Neural progenitor cell (in vitro differentiated cells): ENCODE measurements around the gene CRISPLD2. TPM values are rescaled to one million over a fixed set of nuclear protein-coding genes. Genes with fewer than 3 reads are reported as not detected.

Source experiments
- DNase-seq: peaks from one replicate; pipeline ENCODE4 v3.0.0-alpha.2; 2016; ENCODE audit warnings: low spot score
- H2AFZ ChIP-seq: fragments of 200-600 bp; sonication (generic); replicated peaks from 2 replicates; pipeline ENCODE4 v1.6.1; 2016; ENCODE audit warnings: antibody characterized with exemption
- H3F3A ChIP-seq: fragments of 200-600 bp; sonication (generic); 2 replicates; pipeline ENCODE4 v1.6.1; 2016; ENCODE audit warnings: antibody characterized with exemption, low read depth
- H3K27ac ChIP-seq: fragments of 200-600 bp; sonication (generic); 2 replicates; pipeline ENCODE4 v1.5.1; 2016; ENCODE audit warnings: mild to moderate bottlenecking
- H3K27me3 ChIP-seq: fragments of 200-600 bp; sonication (generic); 2 replicates; pipeline ENCODE4 v1.6.1; 2016; ENCODE audit warnings: mild to moderate bottlenecking, moderate library complexity
- H3K36me3 ChIP-seq: fragments of 200-600 bp; sonication (generic); 2 replicates; pipeline ENCODE4 v1.5.1; 2016
- H3K4me1 ChIP-seq: fragments of 200-600 bp; sonication (generic); 2 replicates; pipeline ENCODE4 v1.6.1; 2016; ENCODE audit warnings: mixed run types
- H3K4me2 ChIP-seq: fragments of 200-600 bp; sonication (generic); 2 replicates; pipeline ENCODE4 v1.6.1; 2016
- H3K4me3 ChIP-seq: fragments of 200-600 bp; sonication (generic); 2 replicates; pipeline ENCODE4 v1.5.1; 2016
- H3K79me2 ChIP-seq: fragments of 200-600 bp; sonication (generic); 2 replicates; pipeline ENCODE4 v1.6.1; 2016; ENCODE audit warnings: low read depth
- H3K9ac ChIP-seq: fragments of 200-600 bp; sonication (generic); 2 replicates; pipeline ENCODE4 v1.6.1; 2016
- H3K9me3 ChIP-seq: fragments of 200-600 bp; sonication (generic); 2 replicates; pipeline ENCODE4 v1.5.1; 2016; ENCODE audit warnings: low read depth
- H4K20me1 ChIP-seq: fragments of 200-600 bp; sonication (generic); 2 replicates; pipeline ENCODE4 v1.6.1; 2016; ENCODE audit warnings: low read depth
- H3K27ac Mint-ChIP-seq: 3 replicates; pipeline ENCODE4 v1.8.0; 2021; ENCODE audit warnings: mixed read lengths
- H3K27me3 Mint-ChIP-seq: 2 replicates; pipeline ENCODE4 v1.8.0; 2022; ENCODE audit warnings: low read depth, mild to moderate bottlenecking, inconsistent platforms, moderate library complexity, mixed read lengths; ENCODE audit not compliant: insufficient read depth
- H3K36me3 Mint-ChIP-seq: 3 replicates; pipeline ENCODE4 v1.8.0; 2021; ENCODE audit warnings: mixed read lengths
- H3K4me1 Mint-ChIP-seq: 3 replicates; pipeline ENCODE4 v1.8.0; 2021; ENCODE audit warnings: mixed read lengths
- H3K4me3 Mint-ChIP-seq: 3 replicates; pipeline ENCODE4 v1.8.0; 2021; ENCODE audit warnings: mild to moderate bottlenecking, moderate library complexity, mixed read lengths
- H3K9me3 Mint-ChIP-seq: 3 replicates; pipeline ENCODE4 v1.8.0; 2020; ENCODE audit warnings: mixed read lengths
- CTCF ChIP-seq: fragments of 200-600 bp; sonication (generic); IDR thresholded peaks from 2 replicates; pipeline ENCODE4 v1.5.1; 2017; ENCODE audit warnings: antibody characterized with exemption, mild to moderate bottlenecking
- EZH2 ChIP-seq: fragments of 200-600 bp; sonication (generic); IDR thresholded peaks from 2 replicates; pipeline ENCODE4 v1.6.1; 2017; ENCODE audit warnings: antibody characterized with exemption, mild to moderate bottlenecking, moderate library complexity
- EZH2phosphoT487 ChIP-seq: fragments of 200-600 bp; sonication (generic); IDR thresholded peaks from 2 replicates; pipeline ENCODE4 v1.6.1; 2017; ENCODE audit warnings: antibody characterized with exemption
- total RNA-seq: library from RNA; depleted of rRNA; stranded (reverse); fragments of >200 nt; gene quantifications from 2 replicates; pipeline ENCODE4 v1.2.3, GENCODE V29; 2015; ENCODE audit warnings: low replicate concordance

Gene CRISPLD2
- total RNA-seq, 1 donor from 2014 or later: 0.11 TPM

DNA sequence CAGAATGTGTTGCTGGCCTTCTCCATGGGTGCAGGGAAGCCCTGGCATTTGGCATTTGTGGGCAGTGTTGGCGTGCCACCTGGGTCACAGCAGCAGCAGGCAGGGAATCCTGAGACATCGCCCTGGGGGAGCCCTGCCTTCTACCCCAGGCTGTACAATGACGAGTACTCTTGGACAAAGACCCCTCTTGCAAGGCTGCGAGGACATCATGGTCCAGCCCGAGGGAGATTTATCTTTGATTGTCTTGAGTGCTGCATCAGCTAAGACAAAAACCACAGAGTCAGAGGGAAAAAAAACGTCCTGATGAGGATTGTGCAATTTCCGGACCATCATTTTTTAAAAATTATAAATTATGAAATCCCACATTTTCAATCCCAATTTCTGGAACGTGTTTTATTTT is 3.7 kb downstream of the CRISPLD2 start:
- Mint-ChIP-seq H3K9me3 (no peaks in the 10 kb centered on the region), H3K27ac (no peak overlapping the region), H3K27me3 (peaks cover 37% of the 10 kb centered on the region), H3K36me3 (no peaks in the 10 kb centered on the region), H3K4me3 (no peak overlapping the region), H3K4me1 (peaks cover 49% of the 10 kb centered on the region)
- no peak for DNase-seq
- H3K27me3 ChIP-seq: peaks cover 58% of the 10 kb centered on the region
- no peak overlapping the region for H3K27ac ChIP-seq
- H3K4me1 ChIP-seq: no peaks in the 10 kb centered on the region
- no peaks in the 10 kb centered on the region for H3K36me3 ChIP-seq
- no peak overlapping the region for H3K9ac ChIP-seq
- H3K79me2 ChIP-seq: no peaks in the 10 kb centered on the region
- no peak overlapping the region for H2AFZ ChIP-seq
- no peaks in the 10 kb centered on the region for H3F3A ChIP-seq
- H3K4me2 ChIP-seq: no peak overlapping the region
- H4K20me1 ChIP-seq: no peaks in the 10 kb centered on the region
- H3K4me3 ChIP-seq: no peak overlapping the region
- TF ChIP-seq CTCF (no peak), EZH2 (no peak), EZH2phosphoT487 (no peak)
- no peaks in the 10 kb centered on the region for H3K9me3 ChIP-seq

GRCh38 chr16:84823926-84824325 is 4.1 kb downstream of the CRISPLD2 start:
- Mint-ChIP-seq H3K4me3 (no peak overlapping the region), H3K36me3 (no peaks in the 10 kb centered on the region), H3K27me3 (peaks cover 33% of the 10 kb centered on the region), H3K27ac (no peak overlapping the region), H3K4me1 (peaks cover 53% of the 10 kb centered on the region), H3K9me3 (no peaks in the 10 kb centered on the region)
- H3K27ac ChIP-seq: no peak overlapping the region
- no peak overlapping the region for H3K4me3 ChIP-seq
- TF ChIP-seq EZH2phosphoT487 (no peak), CTCF (no peak), EZH2 (no peak)
- no peaks in the 10 kb centered on the region for H3K36me3 ChIP-seq
- no peaks in the 10 kb centered on the region for H3F3A ChIP-seq
- no peak overlapping the region for H2AFZ ChIP-seq
- H3K27me3 ChIP-seq: peaks cover 54% of the 10 kb centered on the region
- no peak overlapping the region for H3K9ac ChIP-seq
- no peaks in the 10 kb centered on the region for H3K4me1 ChIP-seq
- no peaks in the 10 kb centered on the region for H3K79me2 ChIP-seq
- no peaks in the 10 kb centered on the region for H3K9me3 ChIP-seq
- no peaks in the 10 kb centered on the region for H4K20me1 ChIP-seq
- no peak for DNase-seq
- H3K4me2 ChIP-seq: no peak overlapping the region

DNA sequence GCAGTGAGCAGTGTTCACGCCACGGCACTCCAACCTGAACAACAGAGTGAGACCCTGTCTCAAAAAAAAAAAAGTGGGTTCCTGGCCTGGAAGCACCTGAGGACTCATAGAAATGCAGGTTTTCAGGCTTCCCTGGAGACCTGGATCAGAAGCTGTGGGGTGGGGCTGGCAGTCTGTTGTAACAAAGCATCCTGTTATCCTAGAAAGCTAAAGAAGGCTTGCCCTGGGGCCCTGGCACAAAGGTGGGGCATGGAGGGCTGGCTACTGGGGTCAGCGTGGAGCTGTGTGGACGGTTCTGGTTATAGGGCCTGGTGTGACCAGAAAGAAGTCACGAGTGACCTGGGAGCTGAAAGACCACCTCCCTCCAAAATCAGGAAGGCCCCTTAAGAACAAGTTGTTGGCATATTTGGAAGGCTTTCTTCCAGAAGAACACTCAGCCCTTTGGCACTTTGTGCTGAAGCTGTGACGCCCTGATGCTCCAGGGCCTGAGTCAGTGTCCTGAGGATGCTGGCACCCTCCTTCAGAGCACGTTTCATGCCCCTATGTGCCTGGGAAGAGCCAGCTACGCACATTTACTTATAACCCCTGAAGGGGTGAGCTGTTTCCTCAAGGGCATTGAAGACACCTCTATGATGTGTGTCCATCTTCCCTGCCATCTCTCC is 6.2 kb downstream of the CRISPLD2 start:
- H3K9me3 Mint-ChIP-seq: no peaks in the 10 kb centered on the region
- Histone ChIP-seq H3K79me2 (no peaks in the 10 kb centered on the region), H3K4me1 (no peaks in the 10 kb centered on the region), H3K4me2 (no peak overlapping the region), H3K9me3 (no peaks in the 10 kb centered on the region), H3K9ac (no peak overlapping the region), H2AFZ (no peak overlapping the region), H3K27me3 (peaks cover 33% of the 10 kb centered on the region), H3F3A (no peaks in the 10 kb centered on the region), H3K4me3 (no peak overlapping the region), H3K27ac (no peak overlapping the region), H4K20me1 (no peaks in the 10 kb centered on the region), H3K36me3 (no peaks in the 10 kb centered on the region)
- H3K4me1 Mint-ChIP-seq: peaks cover 47% of the 10 kb centered on the region
- DNase-seq: no peak
- H3K27ac Mint-ChIP-seq: no peak overlapping the region
- H3K36me3 Mint-ChIP-seq: no peaks in the 10 kb centered on the region
- TF ChIP-seq EZH2phosphoT487 (no peak), EZH2 (no peak), CTCF (no peak)
- peaks cover 25% of the 10 kb centered on the region for H3K27me3 Mint-ChIP-seq
- no peak overlapping the region for H3K4me3 Mint-ChIP-seq
